Transverse colon (tissue), 4 donors: ENCODE data around the gene GSAP. TPM values are rescaled to one million over a fixed set of nuclear protein-coding genes. Genes with fewer than 3 reads are reported as not detected.

Experiments used
- DNase-seq: peaks from one replicate; pipeline ENCODE4 v3.0.0-alpha.2; 2019
- H3K27ac ChIP-seq, 4 donors: fragments of 200-600 bp; sonication (generic); 2 replicates each; pipeline ENCODE4 v1.5.1; 2016 to 2018; ENCODE audit warnings: inconsistent platforms in 4 of 4
- H3K27me3 ChIP-seq: fragments of 200-600 bp; sonication (generic); 2 replicates; pipeline ENCODE4 v1.5.1; 2017; ENCODE audit warnings: inconsistent platforms
- H3K36me3 ChIP-seq, 4 donors: fragments of 200-600 bp; sonication (generic); 2 replicates each; pipeline ENCODE4 v1.5.1; 2017 to 2019; ENCODE audit warnings: inconsistent platforms in 4 of 4
- H3K4me1 ChIP-seq, 4 donors: fragments of 200-600 bp; sonication (generic); 2 replicates each; pipeline ENCODE4 v1.5.1; 2017 to 2020; ENCODE audit warnings: inconsistent platforms in 4 of 4
- H3K4me3 ChIP-seq, 4 donors: fragments of 200-600 bp; sonication (generic); 1 replicate in 1 of 4; 2 replicates in 3 of 4; pipeline versions ENCODE4 v1.5.1 to v1.6.1; 2017 to 2019; ENCODE audit warnings: inconsistent platforms in 4 of 4
- H3K9me3 ChIP-seq, 2 donors: fragments of 200-600 bp; sonication (generic); 2 replicates each; pipeline ENCODE4 v1.5.1; 2017 to 2019; ENCODE audit warnings: inconsistent platforms in 2 of 2
- CTCF ChIP-seq, 5 experiments: fragments of 200-600 bp in 3 of 5; fragments of 450-650 bp in 2 of 5; sonication (generic) in 3 of 5; IDR thresholded peaks; 1 replicate in 2 of 5; 2 replicates in 3 of 5; pipeline ENCODE4 v1.5.1; 2016 to 2017; ENCODE audit warnings: antibody characterized with exemption in 5 of 5, inconsistent platforms in 3 of 5, mild to moderate bottlenecking in 2 of 5, moderate library complexity in 1 of 5
- EP300 ChIP-seq: sonication (generic); formaldehyde crosslinking; IDR thresholded peaks from one replicate; pipeline ENCODE4 v1.6.1; 2017; ENCODE audit warnings: antibody characterized with exemption, low read depth
- POLR2A ChIP-seq: fragments of 450-650 bp; IDR thresholded peaks from one replicate; pipeline ENCODE4 v1.6.1; 2016; ENCODE audit warnings: antibody characterized with exemption, mild to moderate bottlenecking, moderate library complexity
- POLR2AphosphoS5 ChIP-seq, 3 donors: sonication (generic); formaldehyde crosslinking; IDR thresholded peaks; one replicate each; pipeline ENCODE4 v1.6.1; 2016; ENCODE audit warnings: antibody characterized with exemption in 3 of 3
- WGBS, 2 donors: methylation state at CpG; one replicate each; pipeline ENCODE4 v1.1.5; 2018; ENCODE audit warnings: low coverage in 1 of 2; 5-methylcytosine and 5-hydroxymethylcytosine counted together
- in situ Hi-C, 4 donors: fragments of 200-750 bp; cut with MboI; loops; one replicate each; pipeline versions ENCODE4 v1.15.0 to v1.15.1; 2017; ENCODE audit warnings: low sequenced_read_pairs in 3 of 4, low pct_ligation_motif_present in 1 of 4, low pct_unique_long_range_greater_than_20kb in 1 of 4
- intact Hi-C: fragments of 100-400 bp; cut with DNase I; formaldehyde crosslinking; loops from one replicate; pipeline ENCODE4 v1.15.1; 2023; ENCODE audit warnings: low total_unique reads
- total RNA-seq, 4 donors: library from RNA; depleted of rRNA; stranded (reverse); fragments of >200 nt; gene quantifications; one replicate each; pipeline ENCODE4 v1.1.0, GENCODE V29; 2016

GSAP gene
- total RNA-seq, 4 donors from 2014 or later = 5.0 to 25.2 (median 15.5) TPM

GRCh38 chr7:77313085-77313484, 103.1 kb downstream of the GSAP start:
- intact Hi-C loops = no loop called here
- in situ Hi-C loops = no loop called here
- H3K4me1 ChIP-seq = peaks cover 0 to 22% (median 8%) of the 10 kb centered on the region in 4 donors
- no peaks in the 10 kb centered on the region for H3K36me3 ChIP-seq
- 28 to 59% methylated on average over 2 of the region's 2 CpGs for WGBS, 2 donors
- no peak overlapping the region for H3K4me3 ChIP-seq
- no peaks in the 10 kb centered on the region for H3K27me3 ChIP-seq
- peak overlapping the region in 1 of 4 donors; percentile 24 for H3K27ac ChIP-seq
- H3K9me3 ChIP-seq = no peaks in the 10 kb centered on the region
- no peak for DNase-seq
- TF ChIP-seq EP300 = no peak
- no peak for TF ChIP-seq POLR2A
- TF ChIP-seq CTCF (IDR thresholded peaks at IDR 0.05) = no peak

GRCh38 chr7:77310982-77311381, 105.2 kb downstream of the GSAP start:
- TF ChIP-seq POLR2A = no peak
- TF ChIP-seq CTCF (IDR thresholded peaks at IDR 0.05) = no peak
- no peak for TF ChIP-seq POLR2AphosphoS5 (IDR thresholded peaks at IDR 0.05)
- no peak for TF ChIP-seq EP300
- H3K9me3 ChIP-seq = no peaks in the 10 kb centered on the region
- H3K27ac ChIP-seq = no peak overlapping the region
- H3K4me3 ChIP-seq = no peak overlapping the region
- in situ Hi-C loops = no loop called here
- H3K4me1 ChIP-seq = peaks cover 0 to 19% (median 8%) of the 10 kb centered on the region in 4 donors
- 92 to 93% methylated on average over 5 of the region's 5 CpGs for WGBS, 2 donors
- intact Hi-C loops = no loop called here
- no peaks in the 10 kb centered on the region for H3K36me3 ChIP-seq
- H3K27me3 ChIP-seq = no peaks in the 10 kb centered on the region
- DNase-seq = no peak

DNA sequence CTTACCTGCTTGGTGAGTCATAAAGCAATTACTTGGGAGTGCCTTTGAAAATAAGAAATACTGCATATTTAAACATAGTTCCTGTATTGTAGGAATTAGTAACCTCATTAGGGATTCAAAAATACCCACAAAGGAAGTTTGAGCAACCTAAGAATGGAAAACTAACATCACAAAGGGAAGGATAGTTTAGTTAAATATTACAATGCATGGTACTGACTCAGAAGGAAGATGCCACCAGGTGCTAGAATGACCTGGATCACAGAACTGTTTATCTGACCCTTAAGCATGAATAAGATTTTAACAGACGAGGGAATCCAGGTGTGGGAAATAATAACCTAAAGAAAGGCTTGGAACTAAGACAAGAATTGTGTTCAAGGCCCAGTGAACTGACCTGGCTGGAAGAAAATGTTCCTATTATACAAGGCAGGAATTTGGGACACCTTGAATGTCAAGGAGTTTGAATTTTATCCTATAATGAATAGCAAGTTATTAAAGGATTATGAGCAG, 106.4 kb downstream of the GSAP start:
- Histone ChIP-seq H3K4me3 (no peak overlapping the region), H3K9me3 (no peaks in the 10 kb centered on the region), H3K36me3 (no peaks in the 10 kb centered on the region), H3K27ac (no peak overlapping the region), H3K27me3 (no peaks in the 10 kb centered on the region), H3K4me1 (peaks cover 0 to 19% (median 8%) of the 10 kb centered on the region in 4 donors)
- no peak for DNase-seq
- TF ChIP-seq CTCF (IDR thresholded peaks at IDR 0.05) (no peak), EP300 (no peak), POLR2AphosphoS5 (IDR thresholded peaks at IDR 0.05) (no peak), POLR2A (no peak)
- in situ Hi-C loops = no loop called here
- WGBS, 2 donors = 67 to 70% methylated on average over 1 of the region's 1 CpG
- intact Hi-C loops = no loop called here

- 76% methylated on average over 4 of the region's 4 CpGs; no CpG with 5 or more reads in 1 of the 2 donors for WGBS, 2 donors
- TF ChIP-seq EP300 = no peak
- no peak for TF ChIP-seq CTCF (IDR thresholded peaks at IDR 0.05)
- no peak for TF ChIP-seq POLR2AphosphoS5 (IDR thresholded peaks at IDR 0.05)
- no peak for TF ChIP-seq POLR2A
- intact Hi-C loops = no loop called here
- DNase-seq = no peak
- Histone ChIP-seq H3K4me3 (no peak overlapping the region), H3K4me1 (peaks cover 0 to 14% (median 8%) of the 10 kb centered on the region in 4 donors), H3K27ac (no peak overlapping the region), H3K27me3 (no peaks in the 10 kb centered on the region), H3K36me3 (no peaks in the 10 kb centered on the region), H3K9me3 (no peaks in the 10 kb centered on the region)
- in situ Hi-C loops = no loop called here
These were observed 107.4 kb downstream of the GSAP start for GRCh38 chr7:77308792-77309191.
